PFSK-1 (cell line): Measurements from ENCODE around the gene CARD8.

ENCODE experiments used
- FOXP2 ChIP-seq: optimal IDR thresholded peaks from 2 replicates; pipeline ENCODE3; 2011; ENCODE audit warnings: borderline replicate concordance, control low read depth, inconsistent platforms; ENCODE audit not compliant: insufficient read depth; ENCODE audit errors: extremely low read length, extremely low read depth
- POLR2AphosphoS5 ChIP-seq: IDR thresholded peaks from 2 replicates; pipeline ENCODE4 v1.6.1; 2012; ENCODE audit warnings: low read depth, mild to moderate bottlenecking, control low read depth, low read length, moderate library complexity
- SIN3A ChIP-seq: IDR thresholded peaks from 2 replicates; pipeline ENCODE4 v1.6.1; 2012; ENCODE audit warnings: mild to moderate bottlenecking, low read length, moderate library complexity, borderline replicate concordance; ENCODE audit not compliant: insufficient read depth
- TAF1 ChIP-seq: IDR thresholded peaks from 2 replicates; pipeline ENCODE4 v1.6.1; 2012; ENCODE audit warnings: low read length, control low read depth, borderline replicate concordance; ENCODE audit not compliant: insufficient read depth
- TF ChIP-seq, protein P1 (sequence below), 2 experiments: IDR thresholded peaks; 2 replicates each; pipeline versions ENCODE4 v1.6.1 to v1.8.0; 2011 to 2012; ENCODE audit warnings: low read depth in 2 of 2, low read length in 2 of 2, control low read depth in 1 of 2, inconsistent platforms in 1 of 2, mild to moderate bottlenecking in 1 of 2, moderate library complexity in 1 of 2; ENCODE audit not compliant: insufficient read depth in 1 of 2

CARD8 gene

DNA sequence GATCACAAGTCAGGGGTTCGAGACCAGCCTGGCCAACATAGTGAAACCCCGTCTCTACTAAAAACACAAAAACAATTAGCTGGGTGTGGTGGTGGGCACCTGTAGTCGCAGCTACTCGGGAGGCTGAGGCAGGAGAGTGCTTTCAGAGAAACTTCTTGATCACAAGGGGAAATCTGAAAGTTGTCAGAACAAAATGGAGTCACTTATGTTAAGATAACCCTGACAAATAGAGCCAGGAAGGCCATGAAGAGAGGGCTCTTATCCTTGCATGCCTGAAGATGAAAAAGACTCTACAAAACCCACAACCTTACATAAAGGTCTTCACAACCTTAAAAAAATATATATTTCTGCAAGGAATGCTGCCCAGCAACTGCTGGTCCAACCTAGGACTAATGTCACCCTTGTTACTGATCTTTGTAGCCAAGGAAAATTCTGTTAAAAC is 1.2 kb downstream of the CARD8 start:
- TF ChIP-seq, protein P1, sequence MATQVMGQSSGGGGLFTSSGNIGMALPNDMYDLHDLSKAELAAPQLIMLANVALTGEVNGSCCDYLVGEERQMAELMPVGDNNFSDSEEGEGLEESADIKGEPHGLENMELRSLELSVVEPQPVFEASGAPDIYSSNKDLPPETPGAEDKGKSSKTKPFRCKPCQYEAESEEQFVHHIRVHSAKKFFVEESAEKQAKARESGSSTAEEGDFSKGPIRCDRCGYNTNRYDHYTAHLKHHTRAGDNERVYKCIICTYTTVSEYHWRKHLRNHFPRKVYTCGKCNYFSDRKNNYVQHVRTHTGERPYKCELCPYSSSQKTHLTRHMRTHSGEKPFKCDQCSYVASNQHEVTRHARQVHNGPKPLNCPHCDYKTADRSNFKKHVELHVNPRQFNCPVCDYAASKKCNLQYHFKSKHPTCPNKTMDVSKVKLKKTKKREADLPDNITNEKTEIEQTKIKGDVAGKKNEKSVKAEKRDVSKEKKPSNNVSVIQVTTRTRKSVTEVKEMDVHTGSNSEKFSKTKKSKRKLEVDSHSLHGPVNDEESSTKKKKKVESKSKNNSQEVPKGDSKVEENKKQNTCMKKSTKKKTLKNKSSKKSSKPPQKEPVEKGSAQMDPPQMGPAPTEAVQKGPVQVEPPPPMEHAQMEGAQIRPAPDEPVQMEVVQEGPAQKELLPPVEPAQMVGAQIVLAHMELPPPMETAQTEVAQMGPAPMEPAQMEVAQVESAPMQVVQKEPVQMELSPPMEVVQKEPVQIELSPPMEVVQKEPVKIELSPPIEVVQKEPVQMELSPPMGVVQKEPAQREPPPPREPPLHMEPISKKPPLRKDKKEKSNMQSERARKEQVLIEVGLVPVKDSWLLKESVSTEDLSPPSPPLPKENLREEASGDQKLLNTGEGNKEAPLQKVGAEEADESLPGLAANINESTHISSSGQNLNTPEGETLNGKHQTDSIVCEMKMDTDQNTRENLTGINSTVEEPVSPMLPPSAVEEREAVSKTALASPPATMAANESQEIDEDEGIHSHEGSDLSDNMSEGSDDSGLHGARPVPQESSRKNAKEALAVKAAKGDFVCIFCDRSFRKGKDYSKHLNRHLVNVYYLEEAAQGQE (IDR thresholded peaks at IDR 0.05; ENCODE audit: insufficient read depth in 1 of 2, low read depth in 2 of 2, low read length in 2 of 2) = no peak
- TF ChIP-seq SIN3A = no peak
- TF ChIP-seq POLR2AphosphoS5 = no peak

DNA sequence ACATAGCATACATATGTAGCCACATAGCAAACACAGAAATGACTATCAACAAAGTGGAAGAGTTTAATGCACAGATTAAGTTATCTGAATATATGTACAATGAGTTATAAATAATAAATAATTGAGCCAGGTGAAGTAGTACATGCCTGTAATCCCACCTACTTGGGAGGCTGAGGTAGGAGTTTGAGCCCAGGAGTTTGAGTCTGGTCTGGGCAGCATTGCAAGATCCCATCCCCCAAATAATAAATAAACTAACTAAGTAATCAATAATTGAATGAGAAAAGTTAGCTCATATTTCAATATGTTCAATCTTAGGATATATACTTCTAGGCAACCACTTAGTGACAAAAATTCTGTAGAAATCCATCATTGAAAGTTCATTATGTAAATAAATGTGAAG is 1.7 kb downstream of the CARD8 start:
- TF ChIP-seq FOXP2 (no peak), POLR2AphosphoS5 (no peak), SIN3A (no peak), TAF1 (no peak)
- TF ChIP-seq, protein P1 (IDR thresholded peaks at IDR 0.05; ENCODE audit: insufficient read depth in 1 of 2, low read depth in 2 of 2, low read length in 2 of 2) = no peak

DNA sequence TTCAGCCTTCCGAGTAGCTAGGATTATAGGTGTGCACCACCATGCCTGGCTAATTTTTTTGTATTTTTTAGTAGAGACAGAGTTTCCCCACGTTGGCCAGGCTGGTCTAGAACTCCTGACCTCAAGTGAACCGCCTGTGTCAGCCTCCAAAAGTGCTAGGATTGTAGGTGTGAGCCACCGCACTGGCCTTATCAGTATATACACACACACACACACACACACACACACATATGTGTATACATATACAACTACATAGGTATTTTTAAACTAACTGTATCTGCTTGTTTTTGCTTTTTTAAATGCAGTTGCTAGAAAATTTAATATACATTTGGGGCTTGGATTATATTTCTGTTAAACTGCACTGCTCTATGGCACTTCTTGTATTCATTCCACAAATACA is 3.1 kb downstream of the CARD8 start:
- no peak for TF ChIP-seq TAF1
- TF ChIP-seq SIN3A = no peak
- no peak for TF ChIP-seq FOXP2
- no peak for TF ChIP-seq POLR2AphosphoS5
- TF ChIP-seq, protein P1 (IDR thresholded peaks at IDR 0.05; ENCODE audit: insufficient read depth in 1 of 2, low read depth in 2 of 2, low read length in 2 of 2) = no peak

DNA sequence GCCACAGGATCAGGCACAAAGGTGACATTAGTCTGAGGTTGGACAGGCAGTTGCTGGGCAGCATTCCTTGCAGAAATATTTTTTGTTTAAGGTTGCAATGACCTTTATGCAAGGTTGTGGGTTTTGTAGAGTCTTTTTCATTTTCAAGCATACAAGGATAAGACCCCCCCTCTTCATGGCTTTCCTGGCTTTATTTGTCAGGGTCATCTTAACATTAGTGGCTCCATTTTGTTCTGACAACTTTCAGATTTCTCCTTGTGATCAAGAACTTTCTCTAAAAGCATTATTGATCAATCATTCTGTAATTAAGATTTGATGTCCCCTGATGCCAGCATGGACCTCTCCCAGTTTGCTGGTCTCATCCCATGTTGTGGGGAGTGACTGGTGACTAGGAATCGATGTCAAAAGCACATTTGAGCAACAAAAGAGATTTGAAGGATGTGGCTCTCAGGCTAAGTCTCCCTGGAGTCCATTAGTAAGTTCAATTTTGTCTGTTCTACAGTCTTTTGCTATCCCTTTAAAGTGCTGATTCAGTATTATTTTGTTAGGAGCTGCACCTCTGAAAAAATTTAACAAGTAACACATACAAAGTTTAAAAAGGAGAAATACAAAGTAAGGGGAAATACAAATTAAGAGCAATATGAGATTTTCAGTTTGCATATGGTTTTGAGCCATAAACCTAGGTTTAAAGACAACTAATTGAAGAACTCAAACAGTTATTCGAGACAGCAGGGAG is 5.3 kb downstream of the CARD8 start:
- TF ChIP-seq SIN3A (no peak), POLR2AphosphoS5 (no peak), TAF1 (no peak), FOXP2 (no peak)
- TF ChIP-seq, protein P1 (IDR thresholded peaks at IDR 0.05; ENCODE audit: insufficient read depth in 1 of 2, low read depth in 2 of 2, low read length in 2 of 2) = no peak

DNA sequence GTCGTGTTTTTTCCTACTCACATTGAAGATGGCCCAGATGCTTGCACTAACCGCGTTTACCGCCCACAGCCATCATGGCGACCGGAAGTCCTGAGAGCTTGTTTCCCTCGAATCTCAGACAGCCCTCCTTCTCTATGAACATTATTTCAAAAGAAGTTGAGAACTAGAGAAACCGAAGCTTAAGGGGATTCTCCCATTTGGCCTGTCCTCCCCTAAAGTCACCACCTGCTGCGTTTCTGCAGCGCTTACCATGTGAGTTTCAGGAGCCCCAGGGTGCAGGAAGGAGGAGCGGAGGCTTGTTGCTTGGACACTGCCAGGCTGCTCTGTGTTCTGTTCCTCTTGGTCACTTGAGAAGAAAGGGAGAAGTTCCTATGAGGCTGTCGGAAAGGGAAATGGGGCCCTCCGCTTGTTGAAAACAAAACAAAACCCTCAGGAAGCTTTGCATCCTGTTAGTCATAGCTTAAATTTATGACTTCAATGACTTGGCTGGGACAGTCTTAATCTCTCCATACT is 6.2 kb downstream of the CARD8 start:
- TF ChIP-seq, protein P1 (IDR thresholded peaks at IDR 0.05; ENCODE audit: insufficient read depth in 1 of 2, low read depth in 2 of 2, low read length in 2 of 2) = peak in 1 of 2 experiments; percentile 48; a peak in 1 of 4 replicates
- no peak for TF ChIP-seq TAF1
- TF ChIP-seq FOXP2 = peak; percentile 49
- peak; percentile 69; the same call in 1 of the 2 replicates for TF ChIP-seq SIN3A
- peak; percentile 73 for TF ChIP-seq POLR2AphosphoS5
